Caco-2 (cell line): ENCODE measurements around the gene CACNG1. TPM values are rescaled to one million over a fixed set of nuclear protein-coding genes. Genes with fewer than 3 reads are reported as not detected.
A peak's percentile ranks its signal among the peaks of the same experiment; 100 is the strongest.

Experiments used
- BruUV-seq: library from RNA; stranded (reverse); fragments of 400-500 nt; replicated peaks from 2 replicates; lab custom pipeline; 2021; lab: Mats Ljungman, UMichigan
- CTCF ChIA-PET: fragments of 300-600 bp; sonication (Branson Sonifier 250); formaldehyde crosslinking; loops from one replicate; lab custom pipeline; 2022; ENCODE audit warnings: antibody characterized with exemption; lab: Charles Lee
- POLR2A ChIA-PET: fragments of 300-600 bp; sonication (Branson Sonifier 250); formaldehyde crosslinking; loops from one replicate; lab custom pipeline; 2022; ENCODE audit warnings: antibody characterized with exemption; lab: Charles Lee
- DNase-seq, 2 experiments: peaks; one replicate each; pipeline versions ENCODE4 v3.0.0 to v3.0.0-alpha.2; 2020 to 2022
- H3K27me3 ChIP-seq: replicated peaks from 2 replicates; pipeline ENCODE4 v1.6.0; 2011; ENCODE audit warnings: low read length; ENCODE audit not compliant: control insufficient read depth, insufficient read depth
- H3K36me3 ChIP-seq: 2 replicates; pipeline ENCODE4 v1.5.1; 2011; ENCODE audit warnings: low read length; ENCODE audit not compliant: control insufficient read depth, insufficient read depth
- H3K4me1 ChIP-seq: fragments of 250-450 bp; sonication (Bioruptor Pico); 2 replicates; pipeline ENCODE4 v1.5.1; 2020; ENCODE audit warnings: mild to moderate bottlenecking
- H3K4me3 ChIP-seq: 2 replicates; pipeline ENCODE4 v1.5.1; 2011; ENCODE audit warnings: low read depth, mild to moderate bottlenecking, control low read depth, low read length
- H3K9me3 ChIP-seq: fragments of 250-450 bp; sonication (Bioruptor Pico); 2 replicates; pipeline ENCODE4 v1.5.1; 2020; ENCODE audit warnings: mild to moderate bottlenecking, moderate library complexity
- H3K27ac Mint-ChIP-seq: one replicate; pipeline ENCODE4 v1.8.0; 2022; ENCODE audit warnings: mixed read lengths; ENCODE audit not compliant: unreplicated experiment
- H3K27me3 Mint-ChIP-seq: one replicate; pipeline ENCODE4 v1.8.0; 2022; ENCODE audit warnings: mixed read lengths; ENCODE audit not compliant: insufficient read depth, unreplicated experiment
- H3K36me3 Mint-ChIP-seq: one replicate; pipeline ENCODE4 v1.8.0; 2022; ENCODE audit warnings: mild to moderate bottlenecking, mixed read lengths; ENCODE audit not compliant: insufficient read depth, unreplicated experiment
- H3K4me1 Mint-ChIP-seq: one replicate; pipeline ENCODE4 v1.8.0; 2022; ENCODE audit warnings: low read depth, mixed read lengths; ENCODE audit not compliant: unreplicated experiment
- H3K4me3 Mint-ChIP-seq: one replicate; pipeline ENCODE4 v1.8.0; 2022; ENCODE audit warnings: mild to moderate bottlenecking, moderate library complexity, mixed read lengths; ENCODE audit not compliant: unreplicated experiment
- H3K9me3 Mint-ChIP-seq: one replicate; pipeline ENCODE4 v1.8.0; 2022; ENCODE audit warnings: mixed read lengths; ENCODE audit not compliant: unreplicated experiment
- intact Hi-C: fragments of 100-400 bp; cut with micrococcal nuclease; formaldehyde crosslinking; loops from one replicate; pipeline ENCODE4 v1.10.0; 2022; ENCODE audit not compliant: unreplicated experiment
- total RNA-seq: library from RNA; stranded (reverse); gene quantifications from 2 replicates; pipeline ENCODE4 v1.2.3, GENCODE V29; 2022
- TF ChIP-seq, protein P1 (sequence below), 2 experiments: fragments of 200-600 bp in 1 of 2; IDR thresholded peaks; 1 replicate in 1 of 2; 2 replicates in 1 of 2; pipeline versions ENCODE4 v1.5.1 to v1.8.0; 2011 to 2022; ENCODE audit warnings: antibody characterized with exemption in 1 of 2, control low read depth in 1 of 2, inconsistent platforms in 1 of 2, low read depth in 1 of 2, low read length in 1 of 2, mild to moderate bottlenecking in 1 of 2, moderate library complexity in 1 of 2; ENCODE audit not compliant: insufficient read depth in 1 of 2, severe bottlenecking in 1 of 2, unreplicated experiment in 1 of 2

The CACNG1 gene
- total RNA-seq, 1 experiment from 2014 or later, result not detected

DNA sequence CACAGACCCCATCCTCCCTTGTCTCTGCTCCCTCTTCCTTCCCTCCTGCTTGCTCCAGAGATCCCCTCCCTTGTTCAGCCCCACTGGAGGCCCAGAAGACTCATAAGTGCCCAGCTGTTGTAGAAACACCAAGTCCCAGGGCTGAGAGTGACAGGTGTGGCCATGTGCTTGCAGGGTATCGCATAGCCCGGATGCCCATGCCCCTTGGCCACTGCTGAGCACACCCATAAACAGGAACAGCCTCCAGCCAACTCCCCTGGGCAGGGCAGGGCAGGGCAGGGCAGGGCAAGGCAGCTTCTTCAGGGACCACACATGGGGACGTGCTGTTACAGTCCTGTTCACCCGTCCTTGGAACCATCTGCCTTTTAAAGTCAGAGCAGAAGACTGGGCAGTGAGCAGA, 2.0 kb downstream of the CACNG1 start:
- peaks cover 22% of the 10 kb centered on the region for H3K9me3 Mint-ChIP-seq
- H3K4me3 Mint-ChIP-seq, result no peak overlapping the region
- H3K27me3 Mint-ChIP-seq, result no peaks in the 10 kb centered on the region
- no peak overlapping the region for H3K27ac Mint-ChIP-seq
- no peaks in the 10 kb centered on the region for H3K36me3 Mint-ChIP-seq
- Histone ChIP-seq H3K36me3 (no peaks in the 10 kb centered on the region), H3K4me3 (no peak overlapping the region), H3K27me3 (no peaks in the 10 kb centered on the region), H3K9me3 (peaks cover 31% of the 10 kb centered on the region), H3K4me1 (peaks cover 12% of the 10 kb centered on the region)
- ChIA-PET CTCF (no interaction called here), POLR2A (no interaction called here)
- TF ChIP-seq, protein P1, sequence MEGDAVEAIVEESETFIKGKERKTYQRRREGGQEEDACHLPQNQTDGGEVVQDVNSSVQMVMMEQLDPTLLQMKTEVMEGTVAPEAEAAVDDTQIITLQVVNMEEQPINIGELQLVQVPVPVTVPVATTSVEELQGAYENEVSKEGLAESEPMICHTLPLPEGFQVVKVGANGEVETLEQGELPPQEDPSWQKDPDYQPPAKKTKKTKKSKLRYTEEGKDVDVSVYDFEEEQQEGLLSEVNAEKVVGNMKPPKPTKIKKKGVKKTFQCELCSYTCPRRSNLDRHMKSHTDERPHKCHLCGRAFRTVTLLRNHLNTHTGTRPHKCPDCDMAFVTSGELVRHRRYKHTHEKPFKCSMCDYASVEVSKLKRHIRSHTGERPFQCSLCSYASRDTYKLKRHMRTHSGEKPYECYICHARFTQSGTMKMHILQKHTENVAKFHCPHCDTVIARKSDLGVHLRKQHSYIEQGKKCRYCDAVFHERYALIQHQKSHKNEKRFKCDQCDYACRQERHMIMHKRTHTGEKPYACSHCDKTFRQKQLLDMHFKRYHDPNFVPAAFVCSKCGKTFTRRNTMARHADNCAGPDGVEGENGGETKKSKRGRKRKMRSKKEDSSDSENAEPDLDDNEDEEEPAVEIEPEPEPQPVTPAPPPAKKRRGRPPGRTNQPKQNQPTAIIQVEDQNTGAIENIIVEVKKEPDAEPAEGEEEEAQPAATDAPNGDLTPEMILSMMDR (IDR thresholded peaks at IDR 0.05; ENCODE audit: insufficient read depth in 1 of 2, low read depth in 1 of 2, low read length in 1 of 2, severe bottlenecking in 1 of 2, unreplicated experiment in 1 of 2), result no peak
- peaks cover 1% of the 10 kb centered on the region for H3K4me1 Mint-ChIP-seq
- intact Hi-C loops, result no loop called here
- no TSS peak for BruUV-seq
- DNase-seq, result no peak

DNA sequence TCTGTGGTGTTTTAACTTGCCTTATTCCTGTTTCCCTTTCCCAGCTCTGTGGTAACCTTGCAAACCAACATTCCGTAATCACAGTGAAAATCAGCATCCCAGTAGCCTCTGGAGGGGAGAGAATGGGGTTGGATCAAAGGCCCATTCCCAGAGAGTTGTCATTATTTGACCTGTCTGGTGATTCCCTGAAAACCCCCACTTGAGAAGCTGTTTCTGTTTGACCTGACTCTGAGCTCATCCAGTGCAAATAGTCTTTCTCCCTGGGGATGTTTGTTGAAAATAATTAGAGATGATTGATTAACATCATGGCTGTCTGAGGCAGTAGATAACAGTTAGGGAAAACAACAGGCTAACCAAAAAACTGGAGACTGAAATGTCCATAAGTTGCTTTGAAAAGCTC, 3.0 kb downstream of the CACNG1 start:
- Mint-ChIP-seq H3K4me1 (no peaks in the 10 kb centered on the region), H3K27ac (no peak overlapping the region), H3K36me3 (no peaks in the 10 kb centered on the region), H3K4me3 (no peak overlapping the region), H3K9me3 (peaks cover 22% of the 10 kb centered on the region), H3K27me3 (no peaks in the 10 kb centered on the region)
- no peaks in the 10 kb centered on the region for H3K27me3 ChIP-seq
- no peak overlapping the region for H3K4me3 ChIP-seq
- POLR2A ChIA-PET, result no interaction called here
- H3K4me1 ChIP-seq, result peaks cover 2% of the 10 kb centered on the region
- intact Hi-C loops, result loop anchor here (1.0 kb wide), 1 partner anchor 8 kb away; no protein-coding TSS in a partner anchor
- DNase-seq, result peak in 1 of 2 experiments; percentile 24
- CTCF ChIA-PET, result no interaction called here
- no peaks in the 10 kb centered on the region for H3K36me3 ChIP-seq
- BruUV-seq, result no TSS peak
- peaks cover 31% of the 10 kb centered on the region for H3K9me3 ChIP-seq
- TF ChIP-seq, protein P1 (IDR thresholded peaks at IDR 0.05; ENCODE audit: insufficient read depth in 1 of 2, low read depth in 1 of 2, low read length in 1 of 2, severe bottlenecking in 1 of 2, unreplicated experiment in 1 of 2), result no peak

DNA sequence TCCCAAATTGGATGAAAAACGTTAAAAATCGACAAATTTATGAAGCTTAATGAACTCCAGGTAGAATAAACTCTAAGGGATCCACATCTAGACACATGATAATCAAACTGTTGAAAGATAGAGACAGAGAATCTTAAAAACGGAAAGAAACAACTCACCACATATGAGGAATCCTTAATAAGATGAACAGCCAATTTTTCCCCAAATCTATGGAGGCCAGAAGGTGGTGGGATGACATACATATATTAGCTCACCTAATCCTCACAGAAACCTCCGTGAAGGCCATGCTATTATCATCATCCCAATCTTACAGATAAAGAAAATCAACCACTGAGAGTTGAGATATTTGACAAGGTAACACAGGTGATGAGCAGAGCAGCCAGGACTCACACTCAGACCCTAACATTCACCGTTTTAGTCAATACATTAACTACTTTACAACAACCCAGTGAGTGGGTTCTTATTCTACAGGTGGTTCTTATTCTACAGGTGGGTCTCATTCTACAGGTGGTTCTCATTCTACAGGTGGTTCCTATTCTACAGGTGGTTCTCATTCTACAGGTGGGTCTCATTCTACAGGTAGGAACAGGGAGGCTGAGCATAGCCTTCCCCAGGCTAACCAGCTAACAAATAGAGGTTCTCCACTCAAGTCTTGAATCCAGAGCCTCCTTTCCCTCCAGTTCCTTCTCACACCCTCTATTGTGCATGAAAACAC, 4.8 kb downstream of the CACNG1 start:
- Histone ChIP-seq H3K4me3 (no peak overlapping the region), H3K4me1 (no peaks in the 10 kb centered on the region; the same call in 1 of the 2 replicates), H3K36me3 (no peaks in the 10 kb centered on the region), H3K27me3 (no peaks in the 10 kb centered on the region), H3K9me3 (peaks cover 31% of the 10 kb centered on the region)
- POLR2A ChIA-PET, result no interaction called here
- CTCF ChIA-PET, result no interaction called here
- Mint-ChIP-seq H3K27me3 (no peaks in the 10 kb centered on the region), H3K9me3 (peaks cover 22% of the 10 kb centered on the region), H3K4me3 (no peak overlapping the region), H3K4me1 (no peaks in the 10 kb centered on the region), H3K36me3 (no peaks in the 10 kb centered on the region), H3K27ac (no peak overlapping the region)
- no peak for DNase-seq
- no TSS peak for BruUV-seq
- TF ChIP-seq, protein P1 (IDR thresholded peaks at IDR 0.05; ENCODE audit: insufficient read depth in 1 of 2, low read depth in 1 of 2, low read length in 1 of 2, severe bottlenecking in 1 of 2, unreplicated experiment in 1 of 2), result no peak
- intact Hi-C loops, result no loop called here
